ENCODE results near the gene GLP2R. TPM values are rescaled to one million over a fixed set of nuclear protein-coding genes. Genes with fewer than 3 reads are reported as not detected.

GLP2R gene
- total RNA-seq, 3 donors from 2014 or later, result 5.8 to 28.2 (median 7.4) TPM

- ATAC-seq (no peak), DNase-seq (no peak)
- no peak overlapping the region for H3K4me3 ChIP-seq
- no peaks in the 10 kb centered on the region for H3K36me3 ChIP-seq (ENCODE audit: low read depth)
- intact Hi-C loops (cut with DNase I, micrococcal nuclease), result no loop called here
- no peaks in the 10 kb centered on the region for H3K9me3 ChIP-seq
- no peaks in the 10 kb centered on the region for H3K4me1 ChIP-seq (ENCODE audit: low read depth)
- no peak for TF ChIP-seq CTCF (IDR thresholded peaks at IDR 0.05)
Measured at GRCh38 chr17:9911089-9911488, 85.4 kb downstream of the GLP2R start.

- Histone ChIP-seq H3K4me1 (ENCODE audit: low read depth) (no peaks in the 10 kb centered on the region), H3K9me3 (no peaks in the 10 kb centered on the region), H3K36me3 (ENCODE audit: low read depth) (no peaks in the 10 kb centered on the region), H3K4me3 (no peak overlapping the region)
- no peak for TF ChIP-seq CTCF (IDR thresholded peaks at IDR 0.05)
- DNase-seq (no peak), ATAC-seq (no peak)
- intact Hi-C loops (cut with DNase I, micrococcal nuclease), result no loop called here
Measured at GRCh38 chr17:9912121-9913099, 86.7 kb downstream of the GLP2R start.

- no peak for ATAC-seq
- DNase-seq, result no peak
- no peak overlapping the region for H3K4me3 ChIP-seq
- H3K4me1 ChIP-seq (ENCODE audit: low read depth), result no peaks in the 10 kb centered on the region
- H3K9me3 ChIP-seq, result no peaks in the 10 kb centered on the region
- no peaks in the 10 kb centered on the region for H3K36me3 ChIP-seq (ENCODE audit: low read depth)
- intact Hi-C loops (cut with DNase I, micrococcal nuclease), result no loop called here
- TF ChIP-seq CTCF (IDR thresholded peaks at IDR 0.05), result no peak
Measured at GRCh38 chr17:9913476-9913875, 87.8 kb downstream of the GLP2R start.

- H3K4me3 ChIP-seq, result no peak overlapping the region
- no peaks in the 10 kb centered on the region for H3K9me3 ChIP-seq
- no peaks in the 10 kb centered on the region for H3K4me1 ChIP-seq (ENCODE audit: low read depth)
- H3K36me3 ChIP-seq (ENCODE audit: low read depth), result no peaks in the 10 kb centered on the region
- intact Hi-C loops (cut with DNase I, micrococcal nuclease), result no loop called here
- DNase-seq, result no peak
- TF ChIP-seq CTCF (IDR thresholded peaks at IDR 0.05), result no peak
- no peak for ATAC-seq
Measured at GRCh38 chr17:9916108-9916507, 90.4 kb downstream of the GLP2R start.

GRCh38 chr17:9917131-9917530, 91.4 kb downstream of the GLP2R start:
- no peak for TF ChIP-seq CTCF (IDR thresholded peaks at IDR 0.05)
- no peak overlapping the region for H3K4me3 ChIP-seq
- intact Hi-C loops (cut with DNase I, micrococcal nuclease), result no loop called here
- no peaks in the 10 kb centered on the region for H3K4me1 ChIP-seq (ENCODE audit: low read depth)
- ATAC-seq, result no peak
- H3K9me3 ChIP-seq, result no peaks in the 10 kb centered on the region
- no peak for DNase-seq
- H3K36me3 ChIP-seq (ENCODE audit: low read depth), result no peaks in the 10 kb centered on the region

Measured in mucosa of descending colon (tissue), 3 donors.